Glutamatergic neuron (in vitro differentiated cells): ENCODE results near the gene ZBTB1. TPM values are rescaled to one million over a fixed set of nuclear protein-coding genes. Genes with fewer than 3 reads are reported as not detected.

ENCODE experiments used
- DNase-seq: peaks from one replicate; pipeline ENCODE4 v3.0.0; 2022
- H3K27ac Mint-ChIP-seq: one replicate; pipeline ENCODE4 v1.8.0; 2020; ENCODE audit warnings: mild to moderate bottlenecking, mixed read lengths, inconsistent platforms; ENCODE audit not compliant: unreplicated experiment
- H3K27me3 Mint-ChIP-seq: one replicate; pipeline ENCODE4 v1.8.0; 2020; ENCODE audit warnings: mild to moderate bottlenecking, moderate library complexity, mixed read lengths, inconsistent platforms; ENCODE audit not compliant: unreplicated experiment
- H3K36me3 Mint-ChIP-seq: one replicate; pipeline ENCODE4 v1.8.0; 2020; ENCODE audit warnings: mild to moderate bottlenecking, mixed read lengths, inconsistent platforms; ENCODE audit not compliant: unreplicated experiment
- H3K4me1 Mint-ChIP-seq: one replicate; pipeline ENCODE4 v1.8.0; 2020; ENCODE audit warnings: mild to moderate bottlenecking, low read depth, mixed read lengths, inconsistent platforms; ENCODE audit not compliant: unreplicated experiment
- H3K4me3 Mint-ChIP-seq: one replicate; pipeline ENCODE4 v1.8.0; 2020; ENCODE audit warnings: mild to moderate bottlenecking, mixed read lengths, inconsistent platforms; ENCODE audit not compliant: unreplicated experiment
- H3K9me3 Mint-ChIP-seq: one replicate; pipeline ENCODE4 v1.8.0; 2020; ENCODE audit warnings: mild to moderate bottlenecking, moderate library complexity, mixed read lengths, inconsistent platforms; ENCODE audit not compliant: unreplicated experiment
- CTCF ChIP-seq: fragments of 200-600 bp; sonication (generic); IDR thresholded peaks from one replicate; pipeline ENCODE4 v1.5.0; 2021; ENCODE audit not compliant: partially characterized antibody, unreplicated experiment
- total RNA-seq: library from RNA; stranded (reverse); fragmentation: NEBNext Ultra II Directional; extraction: Animal tissue kit (Norgen Biotek cat#: 25700); gene quantifications from one replicate; pipeline ENCODE4 v1.2.1, GENCODE V29; 2021; ENCODE audit not compliant: unreplicated experiment

Gene ZBTB1
- total RNA-seq, 1 donor from 2014 or later, result 16.6 TPM

GRCh38 chr14:64525354-64525753 lies 20.8 kb downstream of the ZBTB1 start:
- Mint-ChIP-seq H3K36me3 (no peaks in the 10 kb centered on the region), H3K4me1 (no peaks in the 10 kb centered on the region), H3K27ac (no peak overlapping the region), H3K9me3 (no peaks in the 10 kb centered on the region), H3K4me3 (no peak overlapping the region), H3K27me3 (no peaks in the 10 kb centered on the region)
- no peak for DNase-seq
- TF ChIP-seq CTCF, result no peak

- DNase-seq, result no peak
- H3K27ac Mint-ChIP-seq, result no peak overlapping the region
- H3K27me3 Mint-ChIP-seq, result no peaks in the 10 kb centered on the region
- H3K4me1 Mint-ChIP-seq, result peaks cover 2% of the 10 kb centered on the region
- no peak overlapping the region for H3K4me3 Mint-ChIP-seq
- peaks cover 2% of the 10 kb centered on the region for H3K9me3 Mint-ChIP-seq
- no peak for TF ChIP-seq CTCF
- H3K36me3 Mint-ChIP-seq, result no peaks in the 10 kb centered on the region
Measured at GRCh38 chr14:64531567-64531966, 27.0 kb downstream of the ZBTB1 start.

GRCh38 chr14:64536488-64537245 lies 32.1 kb downstream of the ZBTB1 start:
- no peak for DNase-seq
- Mint-ChIP-seq H3K4me3 (no peak overlapping the region), H3K4me1 (peaks cover 3% of the 10 kb centered on the region), H3K36me3 (no peaks in the 10 kb centered on the region), H3K27ac (no peak overlapping the region), H3K27me3 (peaks cover 13% of the 10 kb centered on the region), H3K9me3 (peaks cover 7% of the 10 kb centered on the region)
- no peak for TF ChIP-seq CTCF

- DNase-seq, result peak; percentile 99
- H3K36me3 Mint-ChIP-seq, result no peaks in the 10 kb centered on the region
- peaks cover 15% of the 10 kb centered on the region for H3K4me1 Mint-ChIP-seq
- peak; percentile 54 for TF ChIP-seq CTCF
- H3K4me3 Mint-ChIP-seq, result peak within 1 kb of the TSS; percentile 85
- peaks cover 14% of the 10 kb centered on the region for H3K27me3 Mint-ChIP-seq
- peaks cover 9% of the 10 kb centered on the region for H3K9me3 Mint-ChIP-seq
- H3K27ac Mint-ChIP-seq, result peak within 1 kb of the TSS; percentile 96
Measured at GRCh38 chr14:64540208-64541202, 35.9 kb downstream of the ZBTB1 start, which contains the start of gene HSPA2. Gene HSPA2, plus strand, starts transcription at chr14:64540741. Its CDS starts 109 bp downstream, at chr14:64540850.
